Heart right ventricle (tissue), 16 donors: Measurements from ENCODE around the gene COL12A1. TPM values are rescaled to one million over a fixed set of nuclear protein-coding genes. Genes with fewer than 3 reads are reported as not detected.

Source experiments
- ATAC-seq, 8 donors: fragments of 200-7000 bp; cut with Tn5 transposase; one replicate each; pipeline ENCODE4 v1.9.1; 2020; ENCODE audit warnings: mild to moderate bottlenecking in 8 of 8, moderate library complexity in 8 of 8, moderate number of reproducible peaks in 1 of 8
- DNase-seq, 2 donors: peaks; one replicate each; pipeline ENCODE4 v3.0.0-alpha.2; 2020
- H3K27ac ChIP-seq, 10 donors: fragments of 200-600 bp; sonication (generic) in 2 of 10; one replicate each; pipeline versions ENCODE4 v1.5.0 to v1.8.0; 2020 to 2022; ENCODE audit warnings: mild to moderate bottlenecking in 3 of 10
- H3K27me3 ChIP-seq, 7 donors: fragments of 200-600 bp; one replicate each; pipeline ENCODE4 v1.8.0; 2021 to 2022; ENCODE audit warnings: mild to moderate bottlenecking in 2 of 7
- H3K36me3 ChIP-seq, 9 donors: fragments of 200-600 bp; sonication (generic) in 1 of 9; one replicate each; pipeline versions ENCODE4 v1.5.0 to v1.8.0; 2020 to 2022; ENCODE audit warnings: mild to moderate bottlenecking in 2 of 9
- H3K4me1 ChIP-seq, 9 donors: fragments of 200-600 bp; sonication (generic) in 1 of 9; one replicate each; pipeline versions ENCODE4 v1.5.0 to v1.8.0; 2020 to 2022; ENCODE audit warnings: mild to moderate bottlenecking in 4 of 9
- H3K4me3 ChIP-seq, 10 donors: fragments of 200-600 bp; sonication (generic) in 2 of 10; one replicate each; pipeline versions ENCODE4 v1.5.0 to v1.8.0; 2020 to 2022; ENCODE audit warnings: mild to moderate bottlenecking in 7 of 10, moderate library complexity in 2 of 10
- H3K9me3 ChIP-seq, 11 donors: fragments of 200-600 bp in 10 of 11; sonication (generic) in 2 of 11; one replicate each; pipeline versions ENCODE4 v1.5.0 to v1.8.0; 2013 to 2022; ENCODE audit warnings: mild to moderate bottlenecking in 2 of 11, control low read depth in 1 of 11, moderate library complexity in 1 of 11
- CTCF ChIP-seq, 9 donors: fragments of 200-600 bp; sonication (generic) in 2 of 9; IDR thresholded peaks; one replicate each; pipeline versions ENCODE4 v1.5.0 to v1.8.0; 2021 to 2022; ENCODE audit warnings: antibody characterized with exemption in 9 of 9, mild to moderate bottlenecking in 5 of 9, moderate library complexity in 1 of 9
- WGBS, 2 donors: extraction: QIAGEN DNeasy Blood & Tissue Kit; methylation state at CpG; one replicate each; pipeline ENCODE4 v1.1.7; 2013; ENCODE audit warnings: inconsistent platforms in 1 of 2; 5-methylcytosine and 5-hydroxymethylcytosine counted together
- intact Hi-C, 10 donors: fragments of 100-400 bp; cut with DNase I; formaldehyde crosslinking; loops; one replicate each; pipeline versions ENCODE4 v1.11.1 to v1.14.2; 2022
- polyA plus RNA-seq, 2 donors: library from polyadenylated mRNA; stranded (reverse); fragments of 200-250 nt; gene quantifications; one replicate each; pipeline ENCODE4 v1.2.3, GENCODE V29; 2013
- total RNA-seq, 10 donors: library from RNA; stranded (reverse); fragmentation: NEBNext Ultra II Directional in 3 of 10; extraction: Animal tissue kit (Norgen Biotek cat#: 25700) in 3 of 10; gene quantifications; one replicate each; pipeline versions ENCODE4 v1.2.1 to v1.2.4, GENCODE V29; 2021 to 2023
- donor health status: Arrhythmogenic right ventricular cardiomyopathy.
- donor health status: ischemic (EF 13 %, LVEDD 7.1; RV severe dilation, severe dysfunction).
- donor health status: healthy with polysubstance abuse.
- donor health status: DM: no; HTN: yes; CAD: no.
- donor health status: DM: no; HTN: no; CAD: no.
- donor health status: ischemic (EF 25% LVEDD 6.9; RV normal size, moderate dysfunction).
- donor health status: ischemic (EF 25% LVEDD 5.7; RV mildly dilated, moderate dysfunction).
- donor health status: healthy.
- donor health status: DM: yes; HTN: yes; CAD: no.
- donor health status: Ischemic cardiomyopathy.
- donor health status: ischemic (EF 35%, LVEDD 5.7; RV mildly dilated, moderate dysfunction).
- donor health status: nonischemic (EF 11% LVEDD 7.7; RV severe dilation, severe dysfunction).
- donor health status: DM: yes; HTN: yes; CAD: no.
- donor health status: PGD.
- donor health status: ischemic (EF 29% LVEDD 5.4; RV normal size, mild dysfunction).
- donor health status: nonischemic (EF 23%, LVEDD 6.1; RV moderate dilation, normal function).

Gene COL12A1
- total and polyA plus RNA-seq, 12 donors, result 5.7 to 27.0 (median 16.1) TPM

GRCh38 chr6:75167851-75168250, 38.0 kb downstream of the COL12A1 start:
- no peaks in the 10 kb centered on the region for H3K27me3 ChIP-seq
- WGBS, 2 donors, result 67 to 72% methylated on average over 2 of the region's 2 CpGs
- peaks cover 0 to 8% (median 0%) of the 10 kb centered on the region in 11 donors for H3K9me3 ChIP-seq
- intact Hi-C loops, result no loop called here
- no peak overlapping the region for H3K27ac ChIP-seq
- H3K4me1 ChIP-seq, result peaks cover 0 to 29% (median 13%) of the 10 kb centered on the region in 9 donors
- H3K4me3 ChIP-seq, result no peak overlapping the region
- no peak for TF ChIP-seq CTCF (IDR thresholded peaks at IDR 0.05)
- DNase-seq (no peak), ATAC-seq (no peak)
- H3K36me3 ChIP-seq, result peaks cover 0 to 5% (median 0%) of the 10 kb centered on the region in 9 donors

- TF ChIP-seq CTCF (IDR thresholded peaks at IDR 0.05), result no peak
- H3K4me1 ChIP-seq, result peaks cover 0 to 27% (median 13%) of the 10 kb centered on the region in 9 donors
- DNase-seq (no peak), ATAC-seq (no peak)
- H3K36me3 ChIP-seq, result peaks cover 0 to 5% (median 0%) of the 10 kb centered on the region in 9 donors
- H3K9me3 ChIP-seq, result peaks cover 0 to 10% (median 0%) of the 10 kb centered on the region in 11 donors
- H3K27me3 ChIP-seq, result no peaks in the 10 kb centered on the region
- H3K4me3 ChIP-seq, result no peak overlapping the region
- 46 to 53% methylated on average over 3 of the region's 3 CpGs for whole genome bisulfite sequencing, 2 donors
- intact Hi-C loops, result no loop called here
- no peak overlapping the region for H3K27ac ChIP-seq
These were observed 38.5 kb downstream of the COL12A1 start for GRCh38 chr6:75167325-75167724.

- 67 to 73% methylated on average over 2 of the region's 2 CpGs for WGBS, 2 donors
- H3K9me3 ChIP-seq, result peaks cover 0 to 10% (median 0%) of the 10 kb centered on the region in 11 donors
- ATAC-seq (no peak), DNase-seq (no peak)
- intact Hi-C loops, result no loop called here
- peaks cover 0 to 22% (median 7%) of the 10 kb centered on the region in 9 donors for H3K4me1 ChIP-seq
- H3K4me3 ChIP-seq, result no peak overlapping the region
- no peaks in the 10 kb centered on the region for H3K27me3 ChIP-seq
- peaks cover 0 to 5% (median 0%) of the 10 kb centered on the region in 9 donors for H3K36me3 ChIP-seq
- H3K27ac ChIP-seq, result no peak overlapping the region
- TF ChIP-seq CTCF (IDR thresholded peaks at IDR 0.05), result no peak
These were observed 39.1 kb downstream of the COL12A1 start for GRCh38 chr6:75166773-75167172.

GRCh38 chr6:75166236-75166635, 39.6 kb downstream of the COL12A1 start:
- no peak for DNase-seq
- no peak for ATAC-seq
- peaks cover 0 to 5% (median 0%) of the 10 kb centered on the region in 9 donors for H3K36me3 ChIP-seq
- no peak overlapping the region for H3K27ac ChIP-seq
- H3K4me1 ChIP-seq, result peaks cover 0 to 16% (median 2%) of the 10 kb centered on the region in 9 donors
- H3K4me3 ChIP-seq, result no peak overlapping the region
- no peaks in the 10 kb centered on the region for H3K27me3 ChIP-seq
- peaks cover 0 to 10% (median 0%) of the 10 kb centered on the region in 11 donors for H3K9me3 ChIP-seq
- 55 to 62% methylated on average over 2 of the region's 2 CpGs for WGBS, 2 donors
- TF ChIP-seq CTCF (IDR thresholded peaks at IDR 0.05), result no peak
- intact Hi-C loops, result no loop called here
